GM13976 (cell line): Measurements from ENCODE around the gene HECTD1.

Source experiments
- DNase-seq: peaks from one replicate; pipeline ENCODE4 v3.0.0; 2012; ENCODE audit warnings: low spot score
- in situ Hi-C: fragments of 300-500 bp; cut with MboI; formaldehyde crosslinking; loops from one replicate; pipeline ENCODE4 v1.12.0; 2022; ENCODE audit warnings: low sequenced_read_pairs, mixed read lengths, inconsistent platforms; ENCODE audit not compliant: unreplicated experiment
- TF ChIP-seq, protein P1 (sequence below): IDR thresholded peaks from 2 replicates; pipeline ENCODE4 v1.5.1; 2012; ENCODE audit warnings: borderline replicate concordance, mild to moderate bottlenecking; ENCODE audit not compliant: insufficient read depth; ENCODE audit errors: extremely low read depth, missing control alignments, control extremely low read depth

Gene HECTD1

DNA sequence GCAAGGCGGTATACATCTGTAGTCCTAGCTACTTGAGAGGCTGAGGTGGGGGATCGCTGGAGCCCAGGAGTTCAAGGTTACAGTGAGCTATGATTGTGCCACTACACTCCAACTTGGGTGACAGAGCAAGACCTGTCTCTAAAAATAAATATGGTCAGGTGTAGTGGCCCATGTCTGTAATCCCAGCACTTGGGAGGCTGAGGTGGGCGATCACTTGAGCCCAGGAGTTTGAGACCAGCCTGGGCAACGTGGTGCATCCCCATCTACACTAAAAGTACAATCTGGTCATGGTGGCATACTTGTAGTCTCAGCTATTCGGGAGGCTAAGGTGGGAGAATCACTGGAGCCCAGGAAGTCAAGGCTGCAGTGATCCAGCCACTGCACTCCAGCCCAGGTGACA is 40.6 kb downstream of the HECTD1 start:
- TF ChIP-seq, protein P1, sequence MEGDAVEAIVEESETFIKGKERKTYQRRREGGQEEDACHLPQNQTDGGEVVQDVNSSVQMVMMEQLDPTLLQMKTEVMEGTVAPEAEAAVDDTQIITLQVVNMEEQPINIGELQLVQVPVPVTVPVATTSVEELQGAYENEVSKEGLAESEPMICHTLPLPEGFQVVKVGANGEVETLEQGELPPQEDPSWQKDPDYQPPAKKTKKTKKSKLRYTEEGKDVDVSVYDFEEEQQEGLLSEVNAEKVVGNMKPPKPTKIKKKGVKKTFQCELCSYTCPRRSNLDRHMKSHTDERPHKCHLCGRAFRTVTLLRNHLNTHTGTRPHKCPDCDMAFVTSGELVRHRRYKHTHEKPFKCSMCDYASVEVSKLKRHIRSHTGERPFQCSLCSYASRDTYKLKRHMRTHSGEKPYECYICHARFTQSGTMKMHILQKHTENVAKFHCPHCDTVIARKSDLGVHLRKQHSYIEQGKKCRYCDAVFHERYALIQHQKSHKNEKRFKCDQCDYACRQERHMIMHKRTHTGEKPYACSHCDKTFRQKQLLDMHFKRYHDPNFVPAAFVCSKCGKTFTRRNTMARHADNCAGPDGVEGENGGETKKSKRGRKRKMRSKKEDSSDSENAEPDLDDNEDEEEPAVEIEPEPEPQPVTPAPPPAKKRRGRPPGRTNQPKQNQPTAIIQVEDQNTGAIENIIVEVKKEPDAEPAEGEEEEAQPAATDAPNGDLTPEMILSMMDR: no peak
- in situ Hi-C loops: no loop called here
- DNase-seq: no peak

DNA sequence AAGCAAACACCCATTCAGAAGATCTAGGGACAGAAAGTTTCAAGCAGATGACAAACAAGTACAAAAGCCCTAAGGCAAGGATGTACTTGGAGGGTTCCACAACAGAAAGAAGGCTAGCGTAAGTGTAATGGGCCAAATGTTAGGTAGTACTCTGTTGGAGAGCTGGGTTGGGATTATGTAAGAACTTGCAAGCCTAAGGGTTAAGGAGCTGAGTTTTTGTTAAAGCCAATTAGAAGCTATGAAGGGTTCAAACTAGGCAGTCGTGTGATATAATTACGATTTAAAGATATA is 41.4 kb downstream of the HECTD1 start:
- DNase-seq: no peak

DNA sequence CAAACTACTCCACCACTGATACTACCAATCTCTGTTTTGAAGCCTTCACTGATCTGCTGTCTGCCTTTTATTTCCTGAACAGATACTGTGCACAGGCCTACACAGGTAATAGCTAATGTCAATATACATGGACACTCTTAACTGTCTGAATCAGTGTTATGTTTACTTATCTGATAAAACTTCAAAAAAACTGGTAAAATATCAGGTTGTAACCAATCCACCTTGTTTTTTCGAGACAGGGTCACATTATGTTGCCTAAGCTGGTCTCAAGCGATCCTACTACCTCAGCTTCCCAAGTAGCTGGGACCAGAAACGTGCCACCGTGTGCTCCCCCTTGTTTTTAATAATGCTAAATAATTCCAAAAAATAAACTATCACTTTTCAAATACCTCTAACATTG is 43.5 kb downstream of the HECTD1 start:
- TF ChIP-seq, protein P1: no peak
- in situ Hi-C loops: no loop called here
- DNase-seq: no peak

More for the DNA sequence above, 41.4 kb downstream of the HECTD1 start:
- in situ Hi-C loops: no loop called here
- TF ChIP-seq, protein P1: no peak

DNA sequence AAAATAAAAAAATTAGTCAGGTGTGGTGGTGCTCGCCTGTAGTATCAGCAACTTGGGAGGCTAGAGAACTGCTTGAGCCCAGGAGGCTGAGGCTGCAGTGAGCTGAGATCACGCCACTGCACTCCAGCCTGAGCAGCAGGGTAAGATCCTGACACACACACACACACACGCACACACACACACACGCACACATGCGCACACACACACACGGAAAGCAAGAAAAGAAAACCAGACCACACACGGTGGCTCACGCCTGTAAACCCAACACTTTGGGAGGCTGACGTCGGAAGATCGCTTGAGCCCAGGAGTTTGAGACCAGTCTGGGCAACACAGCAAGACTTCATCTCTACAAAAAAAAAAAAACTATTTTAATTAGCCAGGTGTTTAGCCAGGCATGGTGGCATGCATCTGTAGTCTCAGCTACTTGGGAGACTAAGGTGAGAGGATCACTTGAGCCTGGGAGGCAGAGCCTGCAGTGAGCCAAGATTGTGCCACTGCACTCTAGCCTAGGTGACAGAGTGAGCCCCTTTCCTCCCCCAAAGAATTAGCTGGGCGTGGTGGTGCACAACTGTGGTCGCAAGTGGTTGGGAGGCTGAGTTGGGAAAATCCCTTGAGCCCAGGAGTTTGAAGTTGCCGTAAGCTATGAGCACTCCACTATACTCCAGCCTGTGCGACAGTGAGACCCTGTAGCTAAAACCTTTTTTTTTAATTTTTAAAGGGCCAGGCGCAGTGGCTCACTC is 44.5 kb downstream of the HECTD1 start:
- TF ChIP-seq, protein P1: no peak
- DNase-seq: no peak
- in situ Hi-C loops: no loop called here

- DNase-seq: no peak
- TF ChIP-seq, protein P1: no peak
- in situ Hi-C loops: no loop called here
Observed at GRCh38 chr14:31161274-31161673, 46.3 kb downstream of the HECTD1 start.

DNA sequence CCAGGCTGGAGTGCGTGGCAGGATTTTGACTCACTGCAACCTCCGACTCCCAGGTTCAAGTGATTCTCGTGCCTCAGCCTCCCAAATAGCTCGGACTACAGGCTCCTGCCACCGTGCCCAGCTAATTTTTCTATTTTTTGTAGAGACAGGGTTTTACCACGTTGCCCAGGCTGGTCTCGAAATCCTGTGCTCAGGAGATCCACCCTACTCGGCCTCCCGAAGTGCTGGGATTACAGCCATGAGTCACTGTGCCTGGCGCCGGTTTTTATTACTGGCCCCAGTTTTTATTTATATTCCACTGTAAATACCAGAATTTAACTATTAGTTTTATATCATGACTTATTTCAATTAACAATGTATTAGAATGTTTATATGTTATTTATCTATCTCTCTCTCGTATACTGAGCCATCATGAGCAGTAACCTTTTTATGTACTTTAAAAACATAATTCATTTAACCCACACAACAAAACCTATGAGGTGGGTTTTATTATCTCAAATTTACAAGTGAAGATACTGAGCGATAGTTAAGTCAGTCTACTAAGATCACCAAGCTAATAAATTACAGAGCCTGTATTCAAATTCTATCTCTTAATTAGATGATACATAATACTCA is 47.8 kb downstream of the HECTD1 start:
- DNase-seq: no peak
- TF ChIP-seq, protein P1: no peak
- in situ Hi-C loops: no loop called here

- TF ChIP-seq, protein P1: no peak
- no peak for DNase-seq
- in situ Hi-C loops: no loop called here
Observed at GRCh38 chr14:31154956-31155355, 52.6 kb downstream of the HECTD1 start.
